ENCODE results near the gene ZFR2.
"Not testable (repeated sequence)": the region's sequence is repeated elsewhere in the genome, so short reads cannot be mapped to it uniquely, and the experiment has no call there.

ZFR2 gene

GRCh38 chr19:3761382-3762129 lies 107.3 kb downstream of the ZFR2 start, which contains the start of gene APBA3:
Gene APBA3, minus strand, starts transcription at chr19:3761692. Its CDS starts 1,428 bp downstream, at chr19:3760264.
- Mint-ChIP-seq H3K27me3 (peaks cover 2% of the 10 kb centered on the region), H3K27ac (peak within 1 kb of the TSS; percentile 99), H3K4me3 (peak within 1 kb of the TSS; percentile 98), H3K9me3 (no peaks in the 10 kb centered on the region), H3K4me1 (ENCODE audit: low read depth) (peaks cover 49% of the 10 kb centered on the region), H3K36me3 (ENCODE audit: low read depth) (peaks cover 59% of the 10 kb centered on the region)
- DNase-seq, result peak; percentile 99

GRCh38 chr19:3760871-3761361 lies 107.9 kb downstream of the ZFR2 start:
- peaks cover 2% of the 10 kb centered on the region for H3K27me3 Mint-ChIP-seq
- peak overlapping the region; percentile 98 for H3K4me3 Mint-ChIP-seq
- H3K36me3 Mint-ChIP-seq (ENCODE audit: low read depth), result peaks cover 56% of the 10 kb centered on the region
- peaks cover 46% of the 10 kb centered on the region for H3K4me1 Mint-ChIP-seq (ENCODE audit: low read depth)
- peak overlapping the region; percentile 96 for H3K27ac Mint-ChIP-seq
- no peak for DNase-seq
- no peaks in the 10 kb centered on the region for H3K9me3 Mint-ChIP-seq

- peaks cover 60% of the 10 kb centered on the region for H3K36me3 Mint-ChIP-seq (ENCODE audit: low read depth)
- H3K9me3 Mint-ChIP-seq, result no peaks in the 10 kb centered on the region
- H3K4me3 Mint-ChIP-seq, result peak overlapping the region; percentile 98
- peaks cover 2% of the 10 kb centered on the region for H3K27me3 Mint-ChIP-seq
- H3K4me1 Mint-ChIP-seq (ENCODE audit: low read depth), result peaks cover 55% of the 10 kb centered on the region
- DNase-seq, result no peak
- peak overlapping the region; percentile 96 for H3K27ac Mint-ChIP-seq
Measured at GRCh38 chr19:3759482-3760254, 109.2 kb downstream of the ZFR2 start.

GRCh38 chr19:3758297-3758696 lies 110.5 kb downstream of the ZFR2 start:
- H3K4me1 Mint-ChIP-seq (ENCODE audit: low read depth), result peaks cover 55% of the 10 kb centered on the region

GRCh38 chr19:3757705-3758104 lies 111.1 kb downstream of the ZFR2 start:
- Mint-ChIP-seq H3K36me3 (ENCODE audit: low read depth) (peaks cover 67% of the 10 kb centered on the region), H3K4me1 (ENCODE audit: low read depth) (peaks cover 49% of the 10 kb centered on the region)
- DNase-seq, H3K27ac Mint-ChIP-seq, H3K9me3 Mint-ChIP-seq, H3K27me3 Mint-ChIP-seq, H3K4me3 Mint-ChIP-seq: not testable (repeated sequence)

More at GRCh38 chr19:3758297-3758696, 110.5 kb downstream of the ZFR2 start:
- peaks cover 68% of the 10 kb centered on the region for H3K36me3 Mint-ChIP-seq (ENCODE audit: low read depth)
- H3K27me3 Mint-ChIP-seq, H3K4me3 Mint-ChIP-seq, H3K27ac Mint-ChIP-seq, DNase-seq, H3K9me3 Mint-ChIP-seq: not testable (repeated sequence)

Measured in activated T-cell treated with anti-CD3 and anti-CD28 coated beads, Interleukin-2, amount 50 U/mL, for 24 hours (primary cell).